Measurements from ENCODE around the gene CXXC1. TPM values are rescaled to one million over a fixed set of nuclear protein-coding genes. Genes with fewer than 3 reads are reported as not detected.

The CXXC1 gene
- total RNA-seq, 3 donors from 2014 or later (not counting 1 experiment from before 2014, with no cell fraction given) = 146 to 173 (median 153) TPM

DNA sequence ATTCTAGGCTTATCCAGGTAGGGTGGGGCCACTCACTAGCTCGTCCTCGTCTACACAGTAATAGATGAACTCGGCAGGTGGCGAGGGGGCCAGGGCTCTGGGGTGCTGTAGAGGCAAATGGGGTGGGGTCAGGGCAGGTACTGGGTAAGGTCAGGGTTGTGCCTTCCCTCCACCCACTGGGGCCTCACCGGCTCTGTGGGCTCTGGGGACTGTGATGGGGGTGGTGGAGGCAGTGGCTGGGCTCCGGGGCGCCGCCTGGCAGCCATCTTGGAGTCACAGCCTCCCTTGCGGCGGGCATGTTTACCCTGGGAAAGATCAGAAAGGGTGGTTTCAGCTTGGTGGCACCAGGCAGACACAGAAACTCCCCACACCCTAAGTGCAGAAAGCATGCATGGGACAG, 12.6 kb downstream of the CXXC1 start:
- Mint-ChIP-seq H3K4me1 (peaks cover 10 to 38% of the 10 kb centered on the region in 2 donors), H3K27me3 (ENCODE audit: low read depth in 2 of 2) (no peaks in the 10 kb centered on the region), H3K4me3 (no peak overlapping the region), H3K9me3 (no peaks in the 10 kb centered on the region), H3K27ac (peak overlapping the region in 1 of 2 donors; percentile 12), H3K36me3 (no peaks in the 10 kb centered on the region)
- 97% methylated on average over 10 of the region's 10 CpGs for WGBS (ENCODE audit: insufficient coverage)
- H3K27me3 ChIP-seq (ENCODE audit: control insufficient read depth, insufficient read depth, low read length) = no peaks in the 10 kb centered on the region
- no peak for ATAC-seq
- DNase-seq = no peak
- intact Hi-C loops (cut with micrococcal nuclease) = no loop called here
- no peak overlapping the region for H3K4me3 ChIP-seq (ENCODE audit: low read length)
- TF ChIP-seq CTCF (IDR thresholded peaks at IDR 0.05) = no peak
- H3K36me3 ChIP-seq (ENCODE audit: control insufficient read depth, insufficient read depth, low read length) = peaks cover 70% of the 10 kb centered on the region
- no peak overlapping the region for H3K27ac ChIP-seq (ENCODE audit: low read length)
- no peaks in the 10 kb centered on the region for H3K9me3 ChIP-seq (ENCODE audit: control insufficient read depth, insufficient read depth, low read length)
- peaks cover 15% of the 10 kb centered on the region for H3K4me1 ChIP-seq (ENCODE audit: control insufficient read depth, insufficient read depth, low read length)

DNA sequence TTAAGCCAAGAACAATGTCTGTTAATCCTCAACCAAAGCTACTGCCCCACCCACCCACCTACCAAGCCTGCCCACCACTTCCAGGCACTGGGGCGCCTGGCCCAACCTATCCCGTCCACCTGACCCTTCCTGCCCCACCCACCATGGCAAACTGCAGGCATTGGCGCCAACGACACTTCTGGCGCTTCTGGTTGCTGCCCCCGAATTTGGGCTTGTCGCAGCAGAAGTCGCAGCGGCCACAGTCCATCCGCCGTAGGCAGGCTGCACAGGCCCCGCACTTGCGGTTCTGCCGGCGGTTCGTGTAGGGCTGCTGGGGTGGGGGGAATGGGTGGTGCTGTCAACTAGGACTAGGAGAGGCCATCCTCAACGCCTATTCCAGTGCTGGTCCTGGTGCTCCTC, 13.4 kb downstream of the CXXC1 start:
- Histone ChIP-seq H3K9me3 (ENCODE audit: control insufficient read depth, insufficient read depth, low read length) (no peaks in the 10 kb centered on the region), H3K36me3 (ENCODE audit: control insufficient read depth, insufficient read depth, low read length) (peaks cover 74% of the 10 kb centered on the region), H3K27me3 (ENCODE audit: control insufficient read depth, insufficient read depth, low read length) (no peaks in the 10 kb centered on the region), H3K4me1 (ENCODE audit: control insufficient read depth, insufficient read depth, low read length) (peaks cover 11% of the 10 kb centered on the region), H3K4me3 (ENCODE audit: low read length) (no peak overlapping the region), H3K27ac (ENCODE audit: low read length) (no peak overlapping the region)
- no peaks in the 10 kb centered on the region for H3K27me3 Mint-ChIP-seq (ENCODE audit: low read depth in 2 of 2)
- TF ChIP-seq CTCF (IDR thresholded peaks at IDR 0.05) = no peak
- 98% methylated on average over 17 of the region's 17 CpGs for WGBS (ENCODE audit: insufficient coverage)
- H3K4me1 Mint-ChIP-seq = peaks cover 3 to 30% of the 10 kb centered on the region in 2 donors
- no peak overlapping the region for H3K4me3 Mint-ChIP-seq
- no peaks in the 10 kb centered on the region for H3K36me3 Mint-ChIP-seq
- DNase-seq (no peak), ATAC-seq (no peak)
- H3K9me3 Mint-ChIP-seq = no peaks in the 10 kb centered on the region
- intact Hi-C loops (cut with micrococcal nuclease) = no loop called here
- no peak overlapping the region for H3K27ac Mint-ChIP-seq

DNA sequence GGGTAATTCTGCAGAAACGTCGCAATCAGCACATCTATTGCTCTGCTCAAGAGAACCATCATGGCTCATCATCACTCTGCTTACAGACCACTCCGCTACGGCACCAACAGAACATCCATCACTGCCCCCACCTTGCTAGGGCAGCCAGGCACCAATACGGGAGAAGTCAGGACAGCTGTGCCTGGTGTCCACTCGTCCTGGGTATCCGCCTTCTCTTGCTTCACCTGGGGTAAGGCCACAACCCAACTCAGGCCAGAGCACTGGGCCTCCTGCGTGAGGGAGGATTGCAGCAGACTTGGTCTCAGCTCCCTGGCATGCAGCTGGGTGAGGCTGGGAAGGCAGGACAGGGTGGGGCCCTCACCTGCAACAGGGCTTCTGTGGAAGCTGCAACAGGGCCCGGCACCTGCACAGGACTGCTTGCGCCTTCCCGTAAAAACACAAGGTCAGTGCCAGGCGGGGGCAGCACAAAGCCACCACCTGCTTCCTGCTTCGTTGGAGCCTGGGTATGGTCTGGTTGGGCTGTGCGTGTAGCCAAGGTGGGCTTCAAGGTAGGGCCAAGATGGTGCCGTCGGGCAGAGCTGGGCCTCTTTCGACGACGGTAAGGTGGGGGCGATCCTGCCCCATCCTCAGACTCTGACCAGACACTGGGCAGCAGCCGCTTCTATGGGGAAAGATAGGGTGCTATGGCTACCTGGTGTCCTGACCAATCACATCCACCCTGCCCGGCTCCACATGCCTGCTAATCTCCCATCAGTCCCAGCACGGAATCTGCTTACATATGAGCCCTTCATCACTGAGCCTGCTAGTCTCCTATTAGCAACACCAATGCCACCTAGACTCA, 14.1 kb downstream of the CXXC1 start:
- Mint-ChIP-seq H3K27me3 (ENCODE audit: low read depth in 2 of 2) (no peaks in the 10 kb centered on the region), H3K36me3 (no peaks in the 10 kb centered on the region), H3K4me1 (peaks cover 0 to 26% of the 10 kb centered on the region in 2 donors), H3K27ac (no peak overlapping the region), H3K4me3 (no peak overlapping the region), H3K9me3 (no peaks in the 10 kb centered on the region)
- TF ChIP-seq CTCF (IDR thresholded peaks at IDR 0.05) = no peak
- DNase-seq = no peak
- Histone ChIP-seq H3K27ac (ENCODE audit: low read length) (no peak overlapping the region), H3K27me3 (ENCODE audit: control insufficient read depth, insufficient read depth, low read length) (no peaks in the 10 kb centered on the region), H3K9me3 (ENCODE audit: control insufficient read depth, insufficient read depth, low read length) (no peaks in the 10 kb centered on the region), H3K4me1 (ENCODE audit: control insufficient read depth, insufficient read depth, low read length) (peaks cover 14% of the 10 kb centered on the region), H3K36me3 (ENCODE audit: control insufficient read depth, insufficient read depth, low read length) (peaks cover 71% of the 10 kb centered on the region), H3K4me3 (ENCODE audit: low read length) (no peak overlapping the region)
- 96% methylated on average over 23 of the region's 23 CpGs for WGBS (ENCODE audit: insufficient coverage)
- intact Hi-C loops (cut with micrococcal nuclease) = no loop called here
- ATAC-seq = no peak
